ENCODE measurements around the gene MUC22. TPM values are rescaled to one million over a fixed set of nuclear protein-coding genes. Genes with fewer than 3 reads are reported as not detected.

Gene MUC22
- total and polyA plus RNA-seq, 2 of the 4 experiments (the other 2 are of a cell fraction): 0.02 TPM; not detected in 1

DNA sequence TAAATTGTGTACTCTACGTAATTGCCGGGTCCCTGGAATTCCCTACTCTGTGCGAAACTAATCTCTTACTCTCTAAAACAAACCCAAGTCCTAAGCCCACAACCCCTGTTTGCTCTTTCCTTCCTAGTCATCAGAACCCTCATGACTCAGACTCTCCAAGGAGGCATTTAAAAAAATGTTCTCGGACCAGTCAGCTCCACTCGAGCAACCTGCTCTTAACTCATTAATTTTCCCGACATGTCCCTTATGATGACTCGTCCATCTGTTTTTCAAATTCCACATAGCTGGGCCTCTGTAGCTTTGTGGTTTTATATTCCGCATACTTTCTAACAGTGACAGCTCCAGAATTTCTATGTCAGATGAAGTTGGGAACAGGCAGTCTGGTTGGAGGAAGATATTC, 2.6 kb upstream of the MUC22 start:
- Histone ChIP-seq H2BK15ac (ENCODE audit: low read depth, low read length) (no peak overlapping the region), H3K79me1 (ENCODE audit: low read depth in 1 of 2, low read length in 2 of 2) (no peaks in the 10 kb centered on the region), H3K27ac (ENCODE audit: insufficient read depth, low read length) (no peak overlapping the region), H3K23ac (ENCODE audit: low read depth, low read length) (no peak overlapping the region), H3K4me1 (ENCODE audit: control insufficient read depth, insufficient read depth, low read length) (peaks cover 5% of the 10 kb centered on the region), H3K9ac (ENCODE audit: low read depth, low read length) (no peak overlapping the region), H3K4me2 (ENCODE audit: low read depth, low read length) (peak overlapping the region; percentile 63; the same call in 1 of the 2 replicates), H2AFZ (replicated peaks; ENCODE audit: low read length, poor library complexity) (no peak overlapping the region), H2BK5ac (ENCODE audit: low read depth, low read length, poor library complexity, severe bottlenecking) (no peak overlapping the region), H3K27me3 (ENCODE audit: control insufficient read depth, insufficient read depth, low read length) (no peaks in the 10 kb centered on the region; the same call in 1 of the 2 replicates), H3K4me3 (ENCODE audit: insufficient read depth, low read depth, low read length) (no peak overlapping the region), H2AK5ac (ENCODE audit: low read depth, low read length) (no peak overlapping the region), H4K91ac (ENCODE audit: insufficient read depth, low read depth, low read length) (no peak overlapping the region), H3K4ac (ENCODE audit: low read depth, low read length) (no peak overlapping the region), H3K56ac (ENCODE audit: extremely low read depth, insufficient read depth, low read length) (no peak overlapping the region), H3K9me1 (ENCODE audit: insufficient read depth, low read length) (peaks cover 3% of the 10 kb centered on the region; the same call in 1 of the 2 replicates), H2AK9ac (replicated peaks; ENCODE audit: low read depth, low read length, poor library complexity) (no peak overlapping the region), H4K8ac (ENCODE audit: low read depth in 2 of 2, low read length in 2 of 2) (no peak overlapping the region), H3K36me3 (ENCODE audit: control insufficient read depth, insufficient read depth, low read length) (no peaks in the 10 kb centered on the region), H2BK20ac (ENCODE audit: low read depth, low read length) (no peak overlapping the region), H3K18ac (ENCODE audit: low read depth, low read length) (no peak overlapping the region), H3K9me3 (ENCODE audit: control insufficient read depth, insufficient read depth, low read length) (no peaks in the 10 kb centered on the region), H3K14ac (replicated peaks; ENCODE audit: low read depth, low read length) (no peak overlapping the region), H4K5ac (ENCODE audit: low read depth, low read length) (no peak overlapping the region), H4K20me1 (ENCODE audit: insufficient read depth, low read length) (no peaks in the 10 kb centered on the region), H2BK120ac (ENCODE audit: low read depth, low read length) (no peak overlapping the region)
- DNase-seq: peak; percentile 93
- dilution Hi-C loops (cut with HindIII; ENCODE audit: low sequenced_read_pairs, unreplicated experiment) (no loop called here), in situ Hi-C loops (cut with MboI; ENCODE audit: low sequenced_read_pairs) (no loop called here), intact Hi-C loops (cut with micrococcal nuclease) (no loop called here)
- TF ChIP-seq RCOR1 (IDR thresholded peaks at IDR 0.05; ENCODE audit: insufficient replicate concordance, low read length): peak; percentile 70
- TF ChIP-seq BHLHE40 (IDR thresholded peaks at IDR 0.05; ENCODE audit: low read depth, low read length): 0 out of 2 replicates have a peak, but pooled peaks have one; percentile 25
- TF ChIP-seq MAZ (IDR thresholded peaks at IDR 0.05; ENCODE audit: borderline replicate concordance, low read depth, low read length): no peak
- no peak for TF ChIP-seq RFX5 (IDR thresholded peaks at IDR 0.05; ENCODE audit: low read depth, low read length)
- TF ChIP-seq FOS (IDR thresholded peaks at IDR 0.05; ENCODE audit: low read depth, low read length): peak; percentile 80
- 20% methylated on average over 1 of the region's 8 CpGs; no CpG with 5 or more reads in 1 of the 2 experiments for WGBS, 2 experiments (ENCODE audit: extremely low coverage in 2 of 2, insufficient read length in 1 of 2)
- CTCF ChIA-PET: interaction anchor here (0.6 to 1.3 kb wide), 2 partner anchors 44 to 63 kb away, joined by 3 to 4 read pairs; no protein-coding TSS in a partner anchor
- ATAC-seq (ENCODE audit: low read depth): peak; percentile 92
- no TSS peak for BruUV-seq (replicated peaks)
- POLR2A ChIA-PET (ENCODE audit: unreplicated experiment): no interaction called here

All from IMR-90 (cell line).